NCI-H2227 treated with DMSO at 0.1 percent for 48 hours (cell line): ENCODE data around the gene ARMC3.
"Not testable (repeated sequence)": the region's sequence is repeated elsewhere in the genome, so short reads cannot be mapped to it uniquely, and the experiment has no call there.

Experiments
- DNase-seq: peaks from one replicate; lab custom pipeline; 2025; lab: John Stamatoyannopoulos, UW

The ARMC3 gene, protein sequence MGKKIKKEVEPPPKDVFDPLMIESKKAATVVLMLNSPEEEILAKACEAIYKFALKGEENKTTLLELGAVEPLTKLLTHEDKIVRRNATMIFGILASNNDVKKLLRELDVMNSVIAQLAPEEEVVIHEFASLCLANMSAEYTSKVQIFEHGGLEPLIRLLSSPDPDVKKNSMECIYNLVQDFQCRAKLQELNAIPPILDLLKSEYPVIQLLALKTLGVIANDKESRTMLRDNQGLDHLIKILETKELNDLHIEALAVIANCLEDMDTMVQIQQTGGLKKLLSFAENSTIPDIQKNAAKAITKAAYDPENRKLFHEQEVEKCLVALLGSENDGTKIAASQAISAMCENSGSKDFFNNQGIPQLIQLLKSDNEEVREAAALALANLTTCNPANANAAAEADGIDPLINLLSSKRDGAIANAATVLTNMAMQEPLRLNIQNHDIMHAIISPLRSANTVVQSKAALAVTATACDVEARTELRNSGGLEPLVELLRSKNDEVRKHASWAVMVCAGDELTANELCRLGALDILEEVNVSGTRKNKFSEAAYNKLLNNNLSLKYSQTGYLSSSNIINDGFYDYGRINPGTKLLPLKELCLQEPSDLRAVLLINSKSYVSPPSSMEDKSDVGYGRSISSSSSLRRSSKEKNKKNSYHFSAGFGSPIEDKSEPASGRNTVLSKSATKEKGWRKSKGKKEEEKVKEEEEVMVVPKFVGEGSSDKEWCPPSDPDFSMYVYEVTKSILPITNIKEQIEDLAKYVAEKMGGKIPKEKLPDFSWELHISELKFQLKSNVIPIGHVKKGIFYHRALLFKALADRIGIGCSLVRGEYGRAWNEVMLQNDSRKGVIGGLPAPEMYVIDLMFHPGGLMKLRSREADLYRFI

DNA sequence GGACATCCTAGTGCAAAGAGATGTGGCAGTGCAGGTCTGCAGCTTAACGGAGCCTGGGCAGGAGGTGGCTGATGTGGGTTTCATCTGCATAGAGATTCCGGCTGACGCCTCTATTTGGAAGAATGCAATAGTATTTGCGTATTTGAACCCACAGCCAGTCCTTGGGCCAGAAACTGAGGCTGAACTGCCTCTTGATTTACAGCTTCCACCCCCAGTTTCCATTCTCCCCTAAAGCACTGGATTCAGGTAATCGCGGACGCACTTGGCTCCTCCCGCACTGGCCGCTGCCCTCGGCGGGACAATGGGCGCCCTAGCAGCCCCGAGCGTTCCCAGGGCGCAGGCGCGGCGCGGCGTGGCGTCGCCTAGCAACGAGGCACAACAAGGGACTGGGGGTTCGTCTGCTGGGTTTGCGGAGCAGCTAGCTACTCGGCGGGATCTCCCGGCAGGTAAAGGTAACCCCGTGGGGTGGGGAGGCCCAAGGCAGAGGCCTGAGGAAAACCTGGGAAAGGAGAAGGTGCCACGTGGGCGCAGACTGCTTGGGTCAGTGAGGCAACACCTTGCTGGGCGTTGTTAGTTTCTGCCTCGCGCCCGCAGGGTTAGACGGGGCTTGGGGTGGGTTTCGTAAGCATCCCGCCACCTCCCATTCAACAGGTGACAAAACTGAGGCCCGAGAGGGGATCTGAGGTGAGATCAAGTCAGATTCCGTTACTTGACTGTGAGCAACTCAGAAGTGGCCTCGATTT, at the start of gene ARMC3:
Gene ARMC3, plus strand, starts transcription at position 393 of the 743 bp plus-strand sequence. CDS start 3,944 bp downstream, outside the sequence.
- peak; percentile 57 for DNase-seq

DNA sequence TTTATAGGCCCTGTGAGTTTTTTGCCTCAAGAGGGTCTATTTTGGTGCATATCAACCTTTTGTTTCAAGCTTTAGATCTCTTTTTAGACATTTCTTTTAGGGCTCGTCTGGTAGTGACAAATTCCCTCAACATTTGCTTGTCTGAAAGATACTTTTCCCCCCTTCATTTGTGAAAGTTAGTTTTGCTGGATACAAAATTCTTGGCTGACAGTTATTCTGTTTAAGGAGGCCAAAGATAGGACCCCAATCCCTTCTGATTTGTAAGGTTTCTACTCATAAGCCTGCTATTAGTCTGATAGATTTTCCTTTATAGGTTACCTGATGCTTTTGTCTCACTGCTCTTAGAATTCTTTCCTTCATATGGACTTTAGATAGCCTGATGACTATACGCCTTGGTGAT, 36.1 kb upstream of the ARMC3 start:
- DNase-seq: no peak

DNA sequence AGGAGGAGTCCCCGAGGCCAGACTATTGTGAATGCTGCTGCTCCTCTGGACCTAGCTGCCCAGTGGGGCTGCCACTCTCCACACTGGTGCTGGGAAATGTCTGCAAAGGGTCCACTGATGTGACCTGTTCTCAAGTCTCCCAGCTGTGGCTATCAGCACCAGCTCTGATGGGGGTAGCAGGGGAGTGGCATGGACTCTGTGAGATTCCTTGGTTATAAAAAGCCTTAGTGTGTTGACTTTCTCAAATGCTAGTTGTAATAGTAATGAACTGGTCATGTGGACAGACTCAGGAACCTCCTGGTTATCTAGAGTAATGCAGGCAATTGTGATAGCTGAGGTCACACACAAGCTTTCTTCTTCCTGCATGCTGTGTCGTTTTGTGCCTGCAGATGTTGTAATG, 34.1 kb upstream of the ARMC3 start:
- DNase-seq: no peak

DNA sequence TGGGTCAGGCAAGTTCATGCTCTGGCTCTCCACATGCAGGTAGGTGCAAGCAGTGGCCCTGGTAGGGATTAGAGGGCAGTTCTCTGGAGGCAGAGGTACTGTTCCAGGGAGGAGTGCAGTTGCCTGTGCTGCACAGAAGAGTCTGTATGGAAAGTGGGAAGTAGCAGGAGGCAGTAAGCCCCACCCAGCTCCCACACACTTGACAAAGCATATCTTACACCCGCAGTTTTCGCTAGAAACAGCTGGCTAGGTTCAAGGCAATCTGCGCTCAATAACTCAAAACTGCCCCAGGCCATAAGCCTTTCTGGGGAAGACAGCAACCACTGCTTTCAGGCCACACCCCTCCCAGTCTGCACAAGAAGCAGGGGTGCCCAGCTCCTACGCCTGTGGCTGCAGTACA, 33.1 kb upstream of the ARMC3 start:
- no peak for DNase-seq

DNA sequence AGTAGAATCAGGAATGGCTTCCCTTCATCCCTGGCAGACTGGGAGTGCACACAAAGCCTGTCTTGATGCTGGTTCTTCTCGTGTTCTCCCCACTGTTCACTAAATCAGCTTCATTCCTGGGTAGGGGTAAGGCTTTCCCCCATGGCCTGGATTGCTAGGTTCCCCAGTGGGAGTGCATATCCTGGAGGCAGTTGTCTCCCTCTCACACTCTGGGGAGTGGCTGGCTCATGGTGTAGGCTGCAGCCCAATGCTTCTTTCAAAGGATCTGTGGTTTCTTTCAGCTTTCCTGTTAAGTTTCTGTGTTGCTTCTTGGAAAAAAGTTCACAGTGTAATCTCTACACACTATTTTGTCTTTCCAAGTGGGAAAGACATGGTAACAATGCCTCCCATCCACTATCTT, 32.6 kb upstream of the ARMC3 start:
- DNase-seq: no peak

DNA sequence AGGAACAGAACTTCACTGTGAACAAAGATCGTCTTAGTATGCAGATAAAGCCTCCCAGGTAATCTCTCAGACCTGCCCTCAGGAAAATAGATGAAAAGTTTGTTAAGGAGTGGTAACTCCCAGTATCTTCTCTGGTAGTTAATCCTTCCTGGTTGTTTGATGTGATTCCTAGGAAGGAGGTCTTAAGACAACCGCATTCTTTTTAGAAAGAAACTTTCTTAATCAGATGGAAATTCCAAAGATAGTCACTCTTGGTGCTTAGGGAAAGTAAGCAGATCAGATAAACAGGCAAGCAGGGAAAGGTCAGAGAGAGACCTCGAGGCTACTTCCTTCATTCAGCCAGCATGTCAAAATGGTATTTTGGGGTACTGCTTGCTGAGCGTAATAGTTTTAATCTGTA, 30.5 kb upstream of the ARMC3 start:
- DNase-seq: no peak

DNA sequence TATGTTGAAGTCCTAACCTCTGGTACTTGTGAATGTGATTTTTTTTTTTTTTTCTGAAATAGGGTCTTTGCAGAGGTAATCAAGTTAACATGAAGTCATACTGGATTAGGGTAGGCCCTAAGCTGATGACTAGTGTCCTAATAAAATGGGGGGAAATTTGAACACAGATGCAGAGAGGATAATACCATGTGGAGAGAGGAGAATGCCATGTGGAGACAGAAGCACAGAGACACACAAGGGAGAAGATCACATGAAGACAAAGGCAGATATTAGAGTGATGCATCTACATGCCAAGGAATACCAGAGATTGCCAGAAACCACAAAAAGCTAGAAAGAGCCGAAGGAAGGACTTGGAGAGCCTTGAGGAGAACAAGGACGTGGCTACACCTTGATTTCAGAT, 28.5 kb upstream of the ARMC3 start:
- DNase-seq: no peak

DNA sequence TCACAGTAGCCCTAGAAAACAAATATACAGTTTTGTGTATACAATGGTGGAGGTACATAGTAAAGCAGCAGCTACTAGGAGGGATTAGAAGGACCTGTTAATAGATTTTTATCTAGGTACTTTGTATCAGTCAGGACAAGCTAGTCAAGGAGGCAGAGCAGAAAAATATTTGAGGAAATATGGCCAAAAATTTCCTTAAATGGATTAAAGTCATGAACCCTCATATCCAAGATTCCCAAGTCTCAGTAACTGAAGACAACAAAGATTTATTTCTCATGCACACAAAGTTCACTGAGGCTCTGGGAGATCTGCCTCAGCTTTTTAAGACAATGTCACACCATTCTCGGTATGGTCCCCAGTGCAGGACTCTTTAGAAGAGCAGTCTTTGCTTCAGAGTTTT, 28.1 kb upstream of the ARMC3 start:
- no peak for DNase-seq

DNA sequence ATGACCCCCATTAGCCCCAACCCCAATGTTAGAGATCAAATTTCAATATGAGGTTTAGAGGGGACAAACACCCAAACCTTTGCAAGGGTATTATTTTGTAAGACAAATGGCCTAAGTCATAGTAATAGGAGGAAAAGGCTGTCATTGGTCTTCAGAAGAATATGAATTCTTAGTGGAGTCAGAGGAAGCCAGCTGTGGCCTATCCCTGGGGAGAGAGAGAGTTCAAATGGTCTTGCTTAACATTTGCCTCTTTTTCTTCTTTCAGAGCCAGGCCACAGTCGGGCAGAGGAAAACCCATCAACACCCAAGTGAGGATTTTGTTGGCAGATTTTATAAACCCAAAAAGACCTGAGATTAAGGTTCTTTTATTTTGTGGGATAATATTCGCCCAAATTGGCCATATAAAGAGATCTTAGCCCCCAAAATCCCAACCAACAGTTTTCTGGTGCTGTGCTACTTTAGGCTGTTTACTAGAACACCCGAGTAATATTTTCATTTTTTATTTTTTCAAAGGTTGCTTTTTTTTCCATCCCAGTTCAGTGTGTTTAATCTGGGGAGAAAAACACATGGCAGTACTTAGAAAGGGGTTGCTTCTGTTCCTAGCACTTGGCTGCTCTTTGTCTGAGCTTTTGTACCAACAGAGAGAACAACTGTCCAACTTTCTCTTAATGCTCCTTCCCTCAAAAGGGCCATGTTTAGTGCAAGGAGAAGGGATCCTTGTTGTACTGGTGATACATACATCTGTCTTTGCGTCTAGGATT, 26.8 kb upstream of the ARMC3 start:
- DNase-seq: no peak

DNA sequence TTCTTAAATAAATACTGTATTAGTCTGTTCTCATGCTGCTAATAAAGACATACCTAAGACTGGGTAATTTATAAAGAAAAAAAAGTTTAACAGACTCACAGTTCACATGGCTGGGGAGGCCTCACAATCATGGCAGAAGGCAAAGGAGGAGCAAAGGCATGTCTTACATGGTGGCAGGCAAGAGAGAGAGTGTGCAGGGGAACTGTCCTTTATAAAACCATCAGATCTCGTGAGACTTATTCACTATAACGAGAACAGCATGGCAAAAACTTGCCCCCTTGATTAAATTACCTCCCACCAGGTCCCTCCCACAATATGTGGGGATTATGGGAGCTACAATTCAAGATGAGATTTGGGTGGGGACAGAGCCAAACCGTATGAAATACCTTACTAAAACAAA, 25.7 kb upstream of the ARMC3 start:
- DNase-seq: not testable (repeated sequence)

DNA sequence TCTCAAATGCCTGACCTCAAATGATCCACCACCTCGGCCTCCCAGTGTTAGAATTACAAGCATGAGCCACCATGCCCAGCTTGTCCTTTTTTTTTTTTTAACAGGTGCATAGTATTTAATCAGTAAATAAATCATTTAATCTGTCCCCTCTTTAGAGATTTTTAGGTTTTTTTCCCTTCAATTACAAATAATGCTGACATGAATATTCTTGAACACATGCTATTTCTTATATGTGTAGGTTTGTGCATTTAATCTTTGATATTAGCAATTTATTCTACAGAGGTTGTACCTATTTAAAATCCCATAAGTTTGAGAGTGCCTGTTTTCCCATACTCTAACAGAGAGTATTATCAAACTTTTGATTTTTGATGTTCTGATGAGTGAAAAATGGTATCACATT, 24.2 kb upstream of the ARMC3 start:
- DNase-seq: no peak

DNA sequence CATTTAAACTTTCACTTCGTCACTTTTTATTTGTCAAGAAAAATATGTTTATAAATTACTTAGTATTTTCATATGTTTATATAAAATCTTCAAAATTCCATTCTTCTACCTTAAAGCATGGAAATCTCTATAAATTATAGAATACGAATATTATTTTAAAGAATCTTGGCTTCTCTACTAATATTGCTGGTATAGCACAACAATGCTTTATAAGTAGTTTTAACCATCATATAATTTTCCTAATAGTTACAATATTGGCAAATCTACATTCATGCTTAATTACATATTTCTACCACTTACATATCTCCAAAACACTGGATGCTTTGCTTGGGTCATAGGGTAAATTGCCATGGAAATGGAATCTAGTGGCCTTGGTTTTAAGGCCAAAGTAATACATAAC, 21.1 kb upstream of the ARMC3 start:
- no peak for DNase-seq

DNA sequence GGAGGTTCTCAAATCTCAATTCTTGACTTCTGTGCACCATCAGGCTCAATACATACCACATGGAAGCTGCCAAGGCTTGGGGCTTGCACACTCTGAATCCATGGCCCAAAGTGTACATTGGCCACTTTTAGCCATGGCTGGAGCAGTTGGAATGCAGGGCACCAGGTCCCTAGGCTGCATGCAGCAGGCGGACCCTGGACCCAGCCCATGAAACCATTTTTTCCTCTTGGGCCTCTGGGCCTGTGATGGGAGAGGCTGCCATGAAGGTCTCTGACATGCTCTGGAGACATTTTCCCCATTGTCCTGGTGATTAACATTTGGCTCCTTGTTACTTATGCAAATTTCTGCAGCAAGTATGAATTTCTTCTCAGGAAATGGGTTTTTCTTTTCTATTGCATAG, 19.0 kb upstream of the ARMC3 start:
- DNase-seq: no peak

DNA sequence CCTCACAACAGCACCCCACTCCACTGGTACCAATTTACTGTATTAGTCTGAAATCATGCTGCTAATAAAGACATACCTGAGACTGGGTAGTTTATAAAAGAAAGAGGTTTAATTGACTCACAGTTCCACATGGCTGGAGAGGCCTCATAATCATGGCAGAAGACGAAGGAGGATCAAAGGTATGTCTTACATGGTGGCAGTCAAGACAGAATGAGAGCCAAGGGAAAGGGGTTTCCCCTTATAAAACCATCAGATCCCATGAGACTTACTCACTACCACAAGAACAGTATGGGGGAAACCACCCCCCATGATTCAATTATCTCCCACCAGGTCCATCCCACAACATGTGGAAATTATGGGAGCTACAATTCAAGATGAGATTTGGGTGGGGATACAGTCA, 18.2 kb upstream of the ARMC3 start:
- not testable (repeated sequence) for DNase-seq

DNA sequence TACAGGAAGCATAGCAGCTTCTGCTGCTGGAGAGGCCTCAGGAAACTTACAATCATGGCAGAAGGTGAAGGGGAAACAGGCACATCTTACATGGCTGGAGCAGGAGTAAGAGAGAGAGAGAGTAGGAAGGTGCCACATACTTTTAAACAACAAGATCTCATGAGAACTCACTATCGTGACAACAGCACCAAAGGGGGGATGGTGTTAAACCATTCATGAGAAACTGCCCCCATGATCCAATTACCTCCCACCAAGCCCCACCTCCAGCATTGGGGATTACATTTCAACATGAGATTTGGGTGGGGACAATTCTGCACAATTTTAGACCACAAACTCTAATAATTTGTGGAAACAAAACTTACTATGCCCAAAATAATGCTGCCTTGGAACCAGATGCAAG, 16.8 kb upstream of the ARMC3 start:
- no peak for DNase-seq

DNA sequence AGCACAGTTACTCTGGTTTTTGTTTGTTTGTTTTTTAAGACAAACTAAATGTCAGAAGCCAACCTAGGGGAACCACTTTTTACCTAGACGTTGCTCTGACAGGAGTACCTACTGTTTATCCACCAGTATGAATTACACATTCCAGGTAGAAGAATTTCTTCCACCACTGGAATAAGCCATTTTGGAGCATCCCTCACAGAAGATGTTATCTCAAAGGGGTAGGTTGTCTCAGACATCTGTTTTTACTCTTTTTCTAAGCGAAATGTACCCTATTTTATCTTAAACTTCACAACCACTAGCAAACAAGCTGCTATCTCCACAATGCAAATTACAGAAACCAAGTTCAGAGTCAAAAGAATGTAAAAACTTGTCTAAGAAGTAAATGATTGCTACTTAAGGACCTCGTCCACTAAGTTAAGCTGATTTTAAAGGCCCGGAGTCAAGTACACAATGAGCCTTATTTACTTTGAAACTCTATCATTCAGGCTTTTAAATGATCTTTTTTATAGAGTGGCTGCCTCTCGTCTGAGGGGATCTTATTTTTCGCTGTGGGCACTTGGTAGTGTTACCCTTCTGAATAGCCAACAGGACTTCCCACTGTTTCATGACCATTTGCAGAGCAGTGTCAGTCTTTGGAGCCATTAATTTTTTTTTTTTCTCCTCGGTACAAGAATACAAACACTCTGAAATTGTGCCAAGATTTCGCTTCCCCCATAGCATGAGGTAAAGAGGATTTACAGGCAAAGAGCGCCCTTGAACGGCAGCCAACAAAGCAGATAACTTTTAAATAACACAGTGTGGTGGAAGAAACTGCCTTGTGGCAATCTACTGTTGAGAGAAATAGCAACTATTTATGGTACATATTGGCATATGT, 15.7 kb upstream of the ARMC3 start:
- peak; percentile 88 for DNase-seq

DNA sequence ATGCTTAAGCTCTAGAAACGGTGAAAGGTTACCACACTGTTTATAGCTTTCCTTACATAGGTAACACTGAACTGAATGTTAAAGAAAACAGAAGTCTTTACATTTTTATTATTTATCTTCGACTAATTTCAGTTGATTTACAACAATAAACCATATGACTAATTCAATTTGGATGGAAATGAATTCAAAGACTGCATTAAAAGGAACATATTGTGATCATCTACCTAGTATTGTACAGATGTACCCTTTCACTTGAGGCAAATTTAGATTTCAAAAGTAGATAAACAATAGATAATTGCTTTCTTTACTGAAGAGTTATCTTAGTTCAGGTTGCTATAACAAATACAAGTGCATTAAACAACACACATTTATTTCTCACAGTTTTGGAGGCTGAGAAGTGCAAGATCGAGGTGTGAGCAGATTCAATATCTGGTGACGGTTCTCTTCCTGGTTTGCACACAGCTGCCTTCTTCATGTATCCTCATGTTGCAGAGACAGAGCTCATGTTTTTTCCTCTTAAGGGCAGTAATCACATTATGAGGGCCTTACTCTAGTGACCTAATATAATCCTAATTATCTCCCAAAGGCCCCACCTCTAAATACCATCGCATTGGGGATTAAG, 15.0 kb upstream of the ARMC3 start:
- DNase-seq: no peak

DNA sequence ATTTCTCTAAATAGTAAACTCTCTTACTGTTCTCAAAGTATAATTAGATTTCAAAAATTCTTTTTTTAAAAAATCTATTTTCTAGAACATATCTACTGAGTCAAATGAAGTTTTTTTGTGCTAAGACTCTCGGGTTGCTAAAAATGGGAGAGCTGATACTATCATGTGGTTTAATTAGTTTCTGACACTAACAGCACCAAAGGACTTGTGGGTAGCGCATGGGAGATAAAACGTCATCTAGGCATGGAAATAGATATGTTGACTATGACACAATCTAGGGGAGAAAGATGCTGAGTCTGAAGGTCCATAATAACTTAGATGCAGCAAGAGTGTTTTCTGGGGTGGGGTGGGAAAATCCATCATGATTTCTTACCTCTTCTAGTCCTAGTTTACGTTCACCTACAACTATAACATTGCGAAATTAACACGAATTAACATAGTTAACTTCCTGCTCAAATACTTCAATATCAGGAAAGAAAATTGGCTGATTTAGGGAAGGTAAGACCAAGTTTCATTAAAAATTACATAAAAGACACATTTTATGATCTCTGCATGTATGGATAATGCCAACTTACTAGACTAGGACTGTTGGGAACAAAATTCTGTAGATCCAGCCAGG, 14.3 kb upstream of the ARMC3 start:
- no peak for DNase-seq

DNA sequence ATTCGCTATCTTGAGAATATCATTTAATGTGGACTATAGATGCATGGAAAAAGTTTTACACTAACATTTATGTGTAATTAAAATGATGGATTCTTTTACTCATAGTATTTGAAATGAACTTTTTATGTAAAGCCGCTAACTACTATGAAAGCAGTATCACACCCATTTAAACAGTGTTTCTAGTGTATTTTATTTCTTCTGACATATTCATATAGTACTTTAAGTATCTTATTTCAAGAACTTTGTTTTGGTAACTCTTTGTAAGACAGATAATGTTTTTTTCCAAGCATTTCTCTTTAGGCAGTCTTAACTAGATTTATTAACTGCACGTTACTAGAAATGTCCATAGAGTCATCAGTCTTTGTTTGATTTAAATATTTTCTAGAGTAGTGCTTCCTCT, 12.5 kb upstream of the ARMC3 start:
- no peak for DNase-seq

DNA sequence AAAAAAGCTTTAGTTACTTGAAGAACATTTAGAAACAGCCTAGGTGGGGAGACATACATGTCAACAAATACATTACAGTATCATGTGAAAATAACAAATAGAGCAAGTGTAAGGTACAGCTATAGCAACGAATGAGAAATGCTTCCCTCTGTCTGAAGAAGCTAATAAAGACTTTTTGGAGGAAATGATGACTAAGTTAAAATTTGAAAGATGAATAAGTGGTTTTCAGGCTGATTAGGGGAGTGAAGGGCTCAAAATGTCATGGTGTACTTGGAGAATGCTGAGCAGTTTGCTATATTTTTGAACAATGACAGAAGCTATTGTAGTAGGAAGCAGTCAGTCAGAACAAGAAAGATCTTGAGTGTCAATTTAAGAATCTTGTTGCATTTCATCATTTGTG, 2.8 kb upstream of the ARMC3 start:
- no peak for DNase-seq
